NCI-H510A (cell line): Measurements from ENCODE around the gene NIT1.
"Not testable (repeated sequence)": the region's sequence is repeated elsewhere in the genome, so short reads cannot be mapped to it uniquely, and the experiment has no call there.

ENCODE experiments used
- DNase-seq: peaks from one replicate; lab custom pipeline; 2025; lab: John Stamatoyannopoulos, UW

Gene NIT1

GRCh38 chr1:161113915-161114314 lies 4.0 kb upstream of the NIT1 start:
- DNase-seq, result no peak

GRCh38 chr1:161114556-161114955 lies 3.3 kb upstream of the NIT1 start:
- DNase-seq, result no peak

GRCh38 chr1:161115132-161115711 lies 2.7 kb upstream of the NIT1 start:
- DNase-seq, result no peak

GRCh38 chr1:161115961-161116360 lies 1.9 kb upstream of the NIT1 start:
- DNase-seq, result not testable (repeated sequence)

- DNase-seq, result no peak
Measured at GRCh38 chr1:161119092-161119903, 1.4 kb downstream of the NIT1 start.

GRCh38 chr1:161121042-161121650 lies 3.2 kb downstream of the NIT1 start:
- DNase-seq, result no peak

GRCh38 chr1:161121834-161122233 lies 3.9 kb downstream of the NIT1 start:
- no peak for DNase-seq

- DNase-seq, result no peak
Measured at GRCh38 chr1:161122967-161123366, 5.1 kb downstream of the NIT1 start.

GRCh38 chr1:161127649-161128048 lies 9.7 kb downstream of the NIT1 start:
- DNase-seq, result no peak

- no peak for DNase-seq
Measured at GRCh38 chr1:161128591-161129420, 10.9 kb downstream of the NIT1 start.

- DNase-seq, result no peak
Measured at GRCh38 chr1:161130266-161130665, 12.4 kb downstream of the NIT1 start.

- DNase-seq, result no peak
Measured at GRCh38 chr1:161131523-161132409, 13.9 kb downstream of the NIT1 start.

GRCh38 chr1:161132410-161133219 lies 14.7 kb downstream of the NIT1 start, which contains the start of gene DEDD:
DEDD (minus strand) TSS chr1:161132667; CDS start chr1:161124462, 8,205 bp downstream.
- DNase-seq, result peak; percentile 97

GRCh38 chr1:161133220-161133740 lies 15.4 kb downstream of the NIT1 start:
- DNase-seq, result no peak

- DNase-seq, result no peak
Measured at GRCh38 chr1:161137881-161138280, 20.0 kb downstream of the NIT1 start.

GRCh38 chr1:161138431-161138830 lies 20.5 kb downstream of the NIT1 start:
- DNase-seq, result no peak

GRCh38 chr1:161139766-161140165 lies 21.9 kb downstream of the NIT1 start:
- DNase-seq, result no peak

GRCh38 chr1:161140755-161141400 lies 23.0 kb downstream of the NIT1 start:
- no peak for DNase-seq

- no peak for DNase-seq
Measured at GRCh38 chr1:161145832-161146231, 27.9 kb downstream of the NIT1 start.

- DNase-seq, result no peak
Measured at GRCh38 chr1:161153176-161153575, 35.3 kb downstream of the NIT1 start.
